ENCODE measurements around the gene NAA15. TPM values are rescaled to one million over a fixed set of nuclear protein-coding genes. Genes with fewer than 3 reads are reported as not detected.
A peak's percentile ranks its signal among the peaks of the same experiment; 100 is the strongest.
"Not testable (repeated sequence)": the region's sequence is repeated elsewhere in the genome, so short reads cannot be mapped to it uniquely, and the experiment has no call there.

NAA15 gene
- total RNA-seq, 1 experiment from 2014 or later, result 60.3 TPM

GRCh38 chr4:139297001-139297410, 4.3 kb upstream of the NAA15 start:
- peak; percentile 51 for DNase-seq (ENCODE audit: low read depth)

GRCh38 chr4:139299536-139299935, 1.8 kb upstream of the NAA15 start:
- DNase-seq (ENCODE audit: low read depth), result no peak

GRCh38 chr4:139300431-139301112, 733 bp upstream of the NAA15 start:
- DNase-seq (ENCODE audit: low read depth), result peak; percentile 61

DNA sequence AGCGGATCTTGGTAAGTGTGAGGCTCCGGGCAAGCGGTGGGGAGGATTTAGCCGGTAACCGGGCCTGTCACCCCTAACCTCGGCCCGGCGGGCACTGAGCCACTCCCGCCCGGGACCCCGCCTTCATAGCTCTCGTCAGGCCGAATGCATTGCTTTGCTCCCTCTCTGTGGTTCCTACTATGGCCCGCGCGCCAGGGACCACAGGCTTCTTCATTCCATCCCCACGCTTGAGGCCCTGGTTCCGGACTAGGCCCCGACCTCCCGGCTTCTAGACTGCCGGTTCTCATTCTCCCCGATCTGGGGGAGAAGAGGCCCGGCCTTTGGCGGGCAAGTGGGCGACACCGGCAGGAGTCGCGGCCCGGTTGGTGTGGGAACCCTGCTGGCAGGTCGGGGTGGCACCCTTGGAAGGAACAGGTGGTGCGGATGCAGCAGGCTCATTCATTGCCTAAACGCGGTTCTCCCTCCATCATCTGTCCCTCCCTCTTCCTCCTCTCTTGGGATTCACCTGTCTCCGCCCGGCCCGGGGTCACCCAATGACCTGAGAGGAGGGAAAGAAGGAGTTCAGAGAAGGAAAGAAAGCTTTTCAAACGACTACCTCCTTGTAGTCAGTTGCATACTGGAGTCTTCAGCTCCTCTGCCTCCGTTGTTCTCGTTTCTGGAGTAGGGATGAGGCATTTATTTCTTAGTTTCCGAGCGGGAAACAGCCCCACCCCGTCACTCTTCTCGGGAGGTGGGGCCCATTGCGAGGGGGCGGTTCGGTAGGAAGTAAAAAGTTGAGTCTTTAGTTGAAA, 711 bp downstream of the NAA15 start, which contains the start of gene NDUFC1:
TSS of gene NDUFC1 (minus strand) at position 657 of the 791 bp plus-strand sequence. CDS start 6,679 bp downstream, outside the sequence.
- peak; percentile 62 for DNase-seq (ENCODE audit: low read depth)

GRCh38 chr4:139304920-139305319, 3.6 kb downstream of the NAA15 start:
- no peak for DNase-seq (ENCODE audit: low read depth)

DNA sequence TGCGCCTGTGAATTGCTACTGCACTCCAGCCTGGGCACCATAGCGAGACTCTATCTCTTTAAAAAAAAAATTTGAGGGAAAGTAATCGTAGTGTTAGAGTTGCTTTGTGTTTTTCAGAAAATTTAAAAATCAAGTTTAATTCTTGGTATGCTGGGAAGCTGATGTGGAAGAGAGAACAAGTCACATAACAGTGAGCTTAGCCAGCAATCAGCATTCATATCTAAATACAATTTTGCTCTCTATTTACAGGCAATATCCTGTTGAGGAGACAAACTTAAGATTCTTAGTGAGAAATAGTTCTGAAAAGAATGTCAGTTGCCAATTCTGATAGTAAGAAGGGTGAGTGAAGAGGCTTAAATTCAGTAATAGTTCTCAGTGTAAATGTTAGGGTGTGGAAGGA, 10.6 kb downstream of the NAA15 start:
- DNase-seq (ENCODE audit: low read depth), result no peak

DNA sequence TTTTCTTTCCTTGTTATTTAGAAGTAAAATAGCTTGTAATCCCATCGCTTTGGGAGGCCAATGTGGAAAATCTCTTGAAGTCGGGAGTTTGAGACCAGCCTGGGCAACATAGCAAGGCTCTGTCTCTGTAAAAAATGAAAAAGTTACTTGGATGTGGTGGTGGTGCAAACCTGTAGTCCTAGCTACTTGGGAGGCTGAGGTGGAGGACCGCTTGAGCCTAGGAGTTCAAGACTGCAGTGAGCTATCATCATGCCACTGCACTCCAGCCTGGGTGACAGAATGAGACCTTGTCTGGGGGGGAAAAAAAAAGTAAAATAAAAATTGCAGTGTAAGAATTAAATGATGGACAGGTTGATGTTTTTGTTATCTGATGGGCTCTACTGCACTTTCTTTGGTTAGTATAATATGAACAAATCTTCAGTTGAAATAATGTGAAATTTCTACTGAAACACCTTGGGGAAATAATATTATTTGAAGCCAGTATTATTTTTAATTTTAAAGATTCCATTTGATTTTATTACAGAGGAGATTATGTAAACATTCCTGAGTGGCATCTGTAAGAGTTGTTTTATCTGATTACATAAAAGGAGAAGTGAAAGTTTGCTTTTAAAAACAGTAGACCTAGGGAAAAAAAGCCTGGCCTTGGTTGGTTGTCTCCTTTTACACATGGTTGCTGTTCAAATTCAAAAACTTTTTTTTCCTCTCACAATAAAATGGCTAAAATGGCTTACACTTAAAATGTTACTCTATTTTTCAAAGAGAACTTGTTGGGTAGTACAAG, 11.4 kb downstream of the NAA15 start:
- DNase-seq (ENCODE audit: low read depth), result no peak

DNA sequence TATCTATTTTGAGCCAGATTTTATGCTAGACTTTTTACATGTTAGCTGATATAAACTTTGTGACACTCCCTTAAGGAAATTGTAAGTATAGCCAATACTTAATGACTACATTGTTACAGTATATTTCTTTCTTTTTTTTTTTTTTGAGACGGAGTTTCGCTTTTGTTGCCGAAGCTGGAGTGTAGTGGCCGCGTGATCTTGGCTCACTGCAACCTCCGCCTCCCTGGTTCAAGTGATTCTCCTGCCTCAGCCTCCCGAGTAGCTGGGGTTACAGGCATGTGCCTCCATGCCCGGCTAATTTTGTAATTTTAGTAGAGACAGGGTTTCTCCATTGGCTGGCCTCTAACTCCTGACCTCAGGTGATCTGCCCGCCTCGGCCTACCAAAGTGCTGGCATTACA, 12.1 kb downstream of the NAA15 start:
- not testable (repeated sequence) for DNase-seq (ENCODE audit: low read depth)

DNA sequence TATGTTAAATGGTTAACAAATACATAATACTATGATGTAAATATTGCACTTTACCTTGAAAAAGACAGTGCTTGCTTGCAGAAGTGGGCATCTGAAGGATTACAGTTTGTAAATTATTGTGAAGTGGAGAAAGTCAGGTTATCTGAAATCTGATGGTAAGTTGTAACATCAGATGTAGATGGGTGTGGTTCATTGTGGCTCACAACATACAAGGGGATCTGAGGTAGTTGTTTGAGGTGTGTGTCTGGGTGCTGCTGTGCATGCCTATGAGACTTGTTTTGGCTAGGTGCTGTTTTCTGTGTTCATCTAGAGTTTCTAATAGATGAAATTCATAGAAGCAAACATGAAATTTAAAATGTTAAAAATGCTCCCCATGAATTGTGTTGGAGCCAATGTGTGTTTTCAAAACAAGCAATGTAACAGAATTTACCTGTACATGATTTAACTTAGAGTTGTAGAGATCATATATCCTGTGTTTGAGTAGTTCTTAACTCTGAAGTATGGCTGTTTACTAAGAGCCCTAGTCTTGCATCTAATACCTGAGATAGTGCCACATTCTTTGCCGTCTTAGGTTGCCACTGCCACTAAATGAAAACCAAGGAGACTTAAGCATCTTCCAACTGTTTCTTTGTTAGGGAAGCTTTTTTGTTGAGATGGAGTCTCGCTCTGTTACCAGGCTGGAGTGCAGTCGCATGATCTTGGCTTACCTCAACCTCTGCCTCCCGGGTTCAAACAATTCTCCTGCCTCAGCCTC, 12.9 kb downstream of the NAA15 start:
- no peak for DNase-seq (ENCODE audit: low read depth)

DNA sequence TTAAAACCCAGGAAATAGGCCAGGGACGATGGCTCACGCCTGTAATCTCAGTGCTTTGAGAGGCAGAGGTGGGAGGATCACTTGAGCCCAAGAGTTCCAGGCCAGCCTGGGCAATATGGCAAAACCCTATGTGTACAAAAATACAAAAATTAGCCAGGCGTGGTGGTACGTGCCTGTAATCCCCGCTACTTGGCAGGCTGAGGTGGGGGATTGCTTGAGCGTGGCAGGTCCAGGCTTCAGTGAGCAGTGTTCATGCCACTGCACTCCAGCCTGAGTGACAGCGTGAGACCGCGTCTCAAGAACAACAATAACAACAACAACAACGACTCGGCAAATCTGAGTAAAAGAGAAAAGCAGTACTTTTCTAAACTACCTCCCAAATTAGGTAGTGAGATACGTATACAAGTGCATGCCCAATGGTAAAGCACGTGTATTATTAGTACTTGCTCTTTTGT, 13.9 kb downstream of the NAA15 start:
- no peak for DNase-seq (ENCODE audit: low read depth)

- no peak for DNase-seq (ENCODE audit: low read depth)
Measured at GRCh38 chr4:139316733-139317132, 15.4 kb downstream of the NAA15 start.

- DNase-seq (ENCODE audit: low read depth), result no peak
Measured at GRCh38 chr4:139317635-139318034, 16.3 kb downstream of the NAA15 start.

DNA sequence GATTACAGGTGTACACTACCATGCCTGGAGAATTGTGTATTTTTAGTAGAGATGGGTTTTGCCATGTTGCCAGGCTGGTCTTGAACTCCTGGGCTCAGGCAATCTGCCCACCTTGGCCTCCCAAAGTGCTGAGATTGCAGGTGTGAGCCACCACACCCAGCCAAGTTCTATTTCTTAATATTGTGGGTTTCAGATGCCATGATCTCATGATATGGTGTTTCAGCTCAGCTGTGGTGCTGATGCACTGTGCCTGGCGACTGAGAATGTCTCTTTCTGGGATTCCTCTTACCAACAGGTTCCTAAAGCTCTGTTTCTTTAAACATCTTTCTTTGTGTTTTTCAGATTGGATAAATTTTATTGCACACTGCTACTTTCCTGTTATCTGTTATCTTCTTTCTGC, 18.3 kb downstream of the NAA15 start:
- no peak for DNase-seq (ENCODE audit: low read depth)

GRCh38 chr4:139322070-139322469, 20.8 kb downstream of the NAA15 start:
- not testable (repeated sequence) for DNase-seq (ENCODE audit: low read depth)

DNA sequence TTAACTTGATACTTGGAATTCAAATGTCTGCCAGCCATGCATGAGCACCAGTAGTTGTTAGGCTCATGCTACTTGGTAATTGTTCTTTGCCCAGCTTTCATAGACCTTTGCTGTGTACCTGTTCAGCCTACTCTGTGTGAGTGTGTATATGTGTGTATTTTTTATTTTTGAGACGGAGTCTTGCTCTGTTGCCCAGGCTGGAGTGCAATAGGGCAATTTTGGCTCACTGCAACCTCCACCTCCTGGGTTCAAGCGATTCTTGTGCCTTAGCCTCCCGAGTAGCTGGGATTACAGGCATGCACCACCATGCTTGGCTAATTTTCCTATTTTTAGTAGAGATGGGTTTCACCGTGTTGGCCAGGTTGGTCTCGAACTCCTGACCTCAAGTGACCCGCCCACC, 21.2 kb downstream of the NAA15 start:
- not testable (repeated sequence) for DNase-seq (ENCODE audit: low read depth)

DNA sequence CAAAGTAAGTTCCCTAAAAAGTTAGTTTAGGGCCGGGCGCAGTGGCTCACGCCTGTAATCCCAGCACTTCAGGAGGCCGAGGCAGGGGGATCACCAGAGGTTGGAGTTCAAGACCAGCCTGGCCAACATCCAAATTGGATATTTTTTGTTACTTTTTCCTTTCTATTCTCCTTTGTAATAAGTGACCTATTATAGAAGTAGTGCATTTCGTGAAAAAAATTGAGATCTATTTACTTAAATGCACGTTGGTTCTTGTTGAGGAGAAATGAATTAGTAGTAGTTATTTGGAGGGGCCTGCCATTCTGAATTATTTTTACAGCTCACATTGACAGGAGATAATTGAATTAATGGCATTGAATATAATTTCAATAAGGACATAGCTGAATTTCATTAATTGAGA, 23.3 kb downstream of the NAA15 start:
- no peak for DNase-seq (ENCODE audit: low read depth)

- no peak for DNase-seq (ENCODE audit: low read depth)
Measured at GRCh38 chr4:139329665-139330200, 28.4 kb downstream of the NAA15 start.

GRCh38 chr4:139330283-139330682, 29.0 kb downstream of the NAA15 start:
- no peak for DNase-seq (ENCODE audit: low read depth)

GRCh38 chr4:139331185-139331584, 29.9 kb downstream of the NAA15 start:
- peak; percentile 57 for DNase-seq (ENCODE audit: low read depth)

- no peak for DNase-seq (ENCODE audit: low read depth)
Measured at GRCh38 chr4:139333046-139333445, 31.7 kb downstream of the NAA15 start.

GRCh38 chr4:139337612-139338011, 36.3 kb downstream of the NAA15 start:
- DNase-seq (ENCODE audit: low read depth), result no peak
